Cardiac fibroblast (primary cell): ENCODE results near the gene GPRIN3.

Source experiments
- DNase-seq, 2 donors: peaks; one replicate each; pipeline versions ENCODE4 v3.0.0 to v3.0.0-alpha.2; 2010; ENCODE audit warnings: low read depth in 2 of 2
- H3K4me3 ChIP-seq, 2 donors: replicated peaks in 1 of 2; 1 replicate in 1 of 2; 2 replicates in 1 of 2; pipeline ENCODE4 v1.5.1; 2011; ENCODE audit warnings: low read depth in 2 of 2, low read length in 2 of 2, mild to moderate bottlenecking in 2 of 2, moderate library complexity in 1 of 2
- CTCF ChIP-seq: IDR thresholded peaks from one replicate; pipeline ENCODE4 v1.5.1; 2011; ENCODE audit warnings: low read depth, mild to moderate bottlenecking, low read length, inconsistent platforms

GPRIN3 gene

GRCh38 chr4:89243733-89244252 lies 63.8 kb downstream of the GPRIN3 start:
- H3K4me3 ChIP-seq = no peak overlapping the region
- TF ChIP-seq CTCF = no peak
- DNase-seq = no peak

- DNase-seq = peak in 1 of 2 donors; percentile 5
These were observed 64.5 kb downstream of the GPRIN3 start for GRCh38 chr4:89242864-89243732.

GRCh38 chr4:89242216-89242615 lies 65.4 kb downstream of the GPRIN3 start:
- no peak overlapping the region for H3K4me3 ChIP-seq
- DNase-seq = no peak
- no peak for TF ChIP-seq CTCF

More at GRCh38 chr4:89242864-89243732, 64.5 kb downstream of the GPRIN3 start:
- no peak for TF ChIP-seq CTCF
- H3K4me3 ChIP-seq = no peak overlapping the region

GRCh38 chr4:89230271-89230670 lies 77.3 kb downstream of the GPRIN3 start:
- no peak for DNase-seq
- H3K4me3 ChIP-seq = no peak overlapping the region
- no peak for TF ChIP-seq CTCF

GRCh38 chr4:89226665-89227574 lies 80.7 kb downstream of the GPRIN3 start:
- no peak overlapping the region for H3K4me3 ChIP-seq
- peak; percentile 82 to 85 for DNase-seq
- TF ChIP-seq CTCF = peak; percentile 77

- no peak for DNase-seq
- no peak for TF ChIP-seq CTCF
- H3K4me3 ChIP-seq = no peak overlapping the region
These were observed 85.4 kb downstream of the GPRIN3 start for GRCh38 chr4:89222170-89222569.
